ENCODE measurements around the gene BCAS3.

DNA sequence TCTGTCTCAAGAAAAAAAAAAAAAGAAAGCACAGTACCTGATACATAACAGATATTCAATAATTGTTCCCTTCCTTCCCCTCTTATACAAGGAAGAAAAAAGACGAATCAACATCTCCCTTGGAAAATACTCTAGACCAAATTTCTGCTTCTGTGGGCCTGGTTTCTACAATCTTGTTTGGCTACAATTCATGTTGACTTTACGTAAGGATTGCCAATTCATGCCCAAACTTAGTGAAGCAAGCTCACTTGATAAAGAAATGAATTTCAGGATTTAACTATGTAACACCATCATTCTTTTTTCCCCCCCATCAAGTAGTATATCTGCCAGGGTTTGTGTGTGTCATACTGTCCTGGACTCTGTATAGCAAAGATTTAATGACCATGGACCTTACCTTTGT is 587.7 kb downstream of the BCAS3 start:
- no peak for TF ChIP-seq EZH2phosphoT487 (IDR thresholded peaks at IDR 0.05; ENCODE audit: borderline replicate concordance, low read length)
- TF ChIP-seq, protein P1, sequence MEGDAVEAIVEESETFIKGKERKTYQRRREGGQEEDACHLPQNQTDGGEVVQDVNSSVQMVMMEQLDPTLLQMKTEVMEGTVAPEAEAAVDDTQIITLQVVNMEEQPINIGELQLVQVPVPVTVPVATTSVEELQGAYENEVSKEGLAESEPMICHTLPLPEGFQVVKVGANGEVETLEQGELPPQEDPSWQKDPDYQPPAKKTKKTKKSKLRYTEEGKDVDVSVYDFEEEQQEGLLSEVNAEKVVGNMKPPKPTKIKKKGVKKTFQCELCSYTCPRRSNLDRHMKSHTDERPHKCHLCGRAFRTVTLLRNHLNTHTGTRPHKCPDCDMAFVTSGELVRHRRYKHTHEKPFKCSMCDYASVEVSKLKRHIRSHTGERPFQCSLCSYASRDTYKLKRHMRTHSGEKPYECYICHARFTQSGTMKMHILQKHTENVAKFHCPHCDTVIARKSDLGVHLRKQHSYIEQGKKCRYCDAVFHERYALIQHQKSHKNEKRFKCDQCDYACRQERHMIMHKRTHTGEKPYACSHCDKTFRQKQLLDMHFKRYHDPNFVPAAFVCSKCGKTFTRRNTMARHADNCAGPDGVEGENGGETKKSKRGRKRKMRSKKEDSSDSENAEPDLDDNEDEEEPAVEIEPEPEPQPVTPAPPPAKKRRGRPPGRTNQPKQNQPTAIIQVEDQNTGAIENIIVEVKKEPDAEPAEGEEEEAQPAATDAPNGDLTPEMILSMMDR (IDR thresholded peaks at IDR 0.05; ENCODE audit: low read depth, low read length, poor library complexity, severe bottlenecking) = no peak

Data from DOHH2 (cell line).